ENCODE measurements around the gene SF3B6. TPM values are rescaled to one million over a fixed set of nuclear protein-coding genes. Genes with fewer than 3 reads are reported as not detected.

Gene SF3B6
- total and polyA plus RNA-seq, 2 donors (not counting 3 experiments of a cell fraction or from before 2014, with no cell fraction given): 105 to 150 TPM

- Histone ChIP-seq H4K20me1 (replicated peaks; ENCODE audit: control insufficient read depth, extremely low read depth, insufficient read depth, low read length) (no peaks in the 10 kb centered on the region), H3K9ac (replicated peaks; ENCODE audit: extremely low read depth, insufficient read depth, low read length) (peak overlapping the region; percentile 84), H3K9me3 (replicated peaks; ENCODE audit: control insufficient read depth, insufficient read depth, low read length) (no peaks in the 10 kb centered on the region), H3K79me2 (ENCODE audit: control insufficient read depth, insufficient read depth, low read length) (peaks cover 6% of the 10 kb centered on the region), H3K27ac (ENCODE audit: insufficient read depth, low read depth, low read length) (peak overlapping the region; percentile 66), H3K9me1 (replicated peaks; ENCODE audit: control insufficient read depth, extremely low read depth, insufficient read depth, low read length) (no peaks in the 10 kb centered on the region), H3K4me3 (replicated peaks in 1 of 3; ENCODE audit: insufficient read depth in 1 of 3, low read depth in 1 of 3, low read length in 3 of 3) (peak overlapping the region; percentile 53 to 85 (median 73)), H3K27me3 (ENCODE audit: control insufficient read depth in 2 of 2, insufficient read depth in 2 of 2, low read length in 2 of 2) (no peaks in the 10 kb centered on the region), H3K4me2 (ENCODE audit: insufficient read depth, low read length) (peak overlapping the region; percentile 95), H3K4me1 (ENCODE audit: control insufficient read depth, extremely low read depth, insufficient read depth, low read length) (peaks cover 16% of the 10 kb centered on the region), H3K36me3 (ENCODE audit: control insufficient read depth in 2 of 2, extremely low read depth in 1 of 2, insufficient read depth in 2 of 2, low read length in 2 of 2) (peaks cover 5 to 6% of the 10 kb centered on the region in 2 experiments), H2AFZ (ENCODE audit: low read depth, low read length) (peak overlapping the region; percentile 96)
- no peak for TF ChIP-seq CTCF (IDR thresholded peaks at IDR 0.05; ENCODE audit: extremely low read depth in 1 of 2, insufficient read depth in 1 of 2, low read depth in 1 of 2, low read length in 2 of 2)
- no peak for TF ChIP-seq JUN (IDR thresholded peaks at IDR 0.05; ENCODE audit: borderline replicate concordance, insufficient read depth, insufficient read length, low read depth)
- no peak for TF ChIP-seq POLR2A (IDR thresholded peaks at IDR 0.05; ENCODE audit: low read depth, low read length)
- TF ChIP-seq MYC (IDR thresholded peaks at IDR 0.05; ENCODE audit: low read depth, low read length): no peak
- TF ChIP-seq MAX (IDR thresholded peaks at IDR 0.05; ENCODE audit: insufficient read depth, insufficient read length): no peak
- TF ChIP-seq GATA2 (IDR thresholded peaks at IDR 0.05; ENCODE audit: insufficient read depth, insufficient read length, low read depth, low read length): no peak
- TF ChIP-seq POLR2AphosphoS5 (IDR thresholded peaks at IDR 0.05; ENCODE audit: insufficient read depth, low read depth, low read length): no peak
- TF ChIP-seq EZH2 (IDR thresholded peaks at IDR 0.05; ENCODE audit: borderline replicate concordance, low read depth, low read length, severe bottlenecking): no peak
- TF ChIP-seq FOS (IDR thresholded peaks at IDR 0.05; ENCODE audit: borderline replicate concordance, insufficient read depth, low read length): no peak
- TSS peak; percentile 30 for BruUV-seq (replicated peaks)
- DNase-seq (ENCODE audit: low read depth, low spot score) (no peak), FAIRE-seq (no peak)
- dilution Hi-C loops (cut with MboI; ENCODE audit: extremely low pct_ligation_motif_present, low sequenced_read_pairs): no loop called here
- POLR2A ChIA-PET: interaction anchor here (1.4 kb wide), 1 partner anchor 70 kb away, joined by 3 read pairs; no protein-coding TSS in a partner anchor
- CTCF ChIA-PET: interaction anchor here (1.0 to 3.5 kb wide), 11 partner anchors 9 to 297 kb away, joined by 3 to 68 read pairs (median 5); partner anchors contain the start of genes ATAD2B, FAM228B, PFN4 and SF3B6
- intact Hi-C loops (cut with micrococcal nuclease): no loop called here
Observed at GRCh38 chr2:24085200-24085489, 9.0 kb upstream of the SF3B6 start.

Data from endothelial cell of umbilical vein (primary cell).